Right ventricle myocardium inferior (tissue), 1 donor: Measurements from ENCODE around the gene TUBGCP2. TPM values are rescaled to one million over a fixed set of nuclear protein-coding genes. Genes with fewer than 3 reads are reported as not detected.

Experiments
- ATAC-seq: fragments of 200-7000 bp; cut with Tn5 transposase; one replicate; pipeline ENCODE4 v1.9.1; 2020; ENCODE audit warnings: mild to moderate bottlenecking, moderate library complexity
- DNase-seq: peaks from one replicate; pipeline ENCODE4 v3.0.0; 2021; ENCODE audit errors: missing footprints
- intact Hi-C: fragments of 100-400 bp; cut with DNase I; formaldehyde crosslinking; loops from one replicate; pipeline ENCODE4 v1.11.0; 2022
- microRNA-seq: library from miRNA; unstranded; fragments of <30 nt; microRNA quantifications from one replicate; pipeline ENCODE4 v1.2.0, GENCODE V29; 2020
- total RNA-seq: library from RNA; stranded (reverse); fragmentation: NEBNext Ultra II Directional; extraction: Animal tissue kit (Norgen Biotek cat#: 25700); gene quantifications from one replicate; pipeline ENCODE4 v1.2.1, GENCODE V29; 2021
- donor health status: DM: no; HTN: yes; CAD: no; lungs with severe emphysema.

Gene TUBGCP2
- total RNA-seq, 1 donor from 2014 or later, result 44.7 TPM

- DNase-seq, result no peak
- no peak for ATAC-seq
- intact Hi-C loops, result no loop called here
Observed at GRCh38 chr10:133229265-133230043, 79.2 kb downstream of the TUBGCP2 start.

Small RNA genes within 50 kb of the gene (microRNA-seq; reads per million reads assigned to microRNA genes)
- 1.8 reads per million for gene MIR202

Other genes starting within 250 kb of the TUBGCP2 start
- not detected for gene ADGRA1, start 220.9 kb downstream of the TUBGCP2 start, total RNA-seq
- gene KNDC1, start 148.7 kb downstream of the TUBGCP2 start, total RNA-seq, result not detected
- not detected for gene UTF1, start 78.7 kb downstream of the TUBGCP2 start, total RNA-seq
- 0.54 TPM for gene VENTX, start 71.0 kb downstream of the TUBGCP2 start, total RNA-seq
- 2.0 TPM for gene ADAM8, start 32.0 kb downstream of the TUBGCP2 start, total RNA-seq
- gene ZNF511, start within 50 bp of the TUBGCP2 start, total RNA-seq, result 39.4 TPM
- not detected for gene CALY, start 28.0 kb upstream of the TUBGCP2 start, total RNA-seq
- gene PRAP1, start 38.5 kb upstream of the TUBGCP2 start, total RNA-seq, result not detected
- gene FUOM, start 49.1 kb upstream of the TUBGCP2 start, total RNA-seq, result 7.9 TPM
- gene ECHS1, start 64.5 kb upstream of the TUBGCP2 start, total RNA-seq, result 224 TPM
- gene PAOX, start 70.4 kb upstream of the TUBGCP2 start, total RNA-seq, result 3.5 TPM
- gene MTG1, start 85.3 kb upstream of the TUBGCP2 start, total RNA-seq, result 17.8 TPM
- gene SPRN, start 115.8 kb upstream of the TUBGCP2 start, total RNA-seq, result not detected
- 0.30 TPM for gene SCART1, start 145.1 kb upstream of the TUBGCP2 start, total RNA-seq
- gene CYP2E1, start 218.5 kb upstream of the TUBGCP2 start, total RNA-seq, result 0.89 TPM